HL-60/S4 treated with retinoic acid at 250 ng/mL for 4 days and 3 days (cell line): Measurements from ENCODE around the gene ACTN4.
"Not testable (repeated sequence)": the region's sequence is repeated elsewhere in the genome, so short reads cannot be mapped to it uniquely, and the experiment has no call there.

Experiments
- in situ Hi-C: fragments of 300-500 bp; cut with MboI; formaldehyde crosslinking; loops from 2 replicates; pipeline ENCODE4 v1.7.0; 2022; ENCODE audit warnings: low sequenced_read_pairs

The ACTN4 gene

DNA sequence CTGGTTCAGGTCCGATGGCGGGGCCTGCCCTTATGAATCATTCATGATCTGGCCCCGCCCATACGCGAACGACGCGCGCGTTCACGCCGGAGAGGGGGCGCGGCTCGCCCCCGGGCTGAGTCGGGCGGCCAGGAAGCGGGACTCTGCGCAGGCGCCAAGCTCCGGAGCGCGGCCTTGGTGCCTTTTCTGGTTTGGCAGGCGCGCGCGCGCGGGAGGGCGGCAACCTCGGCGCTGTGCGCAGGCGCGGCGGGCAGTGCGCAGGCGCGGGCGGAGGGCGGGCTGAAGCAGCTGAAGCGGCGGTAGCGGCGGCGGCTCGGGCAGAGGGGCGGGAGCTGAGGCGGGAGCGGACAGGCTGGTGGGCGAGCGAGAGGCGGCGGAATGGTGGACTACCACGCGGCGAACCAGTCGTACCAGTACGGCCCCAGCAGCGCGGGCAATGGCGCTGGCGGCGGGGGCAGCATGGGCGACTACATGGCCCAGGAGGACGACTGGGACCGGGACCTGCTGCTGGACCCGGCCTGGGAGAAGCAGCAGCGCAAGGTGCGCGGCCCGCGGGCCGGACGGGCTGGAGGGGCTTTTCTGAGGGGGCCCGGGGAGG is at the start of gene ACTN4:
TSS of gene ACTN4 (plus strand) at position 282 of the 598 bp plus-strand sequence. CDS start at position 379, 97 bp downstream.
- in situ Hi-C loops: loop anchor here (25.0 kb wide), 1 partner anchor 735 kb away; the partner anchor contains the start of genes SIPA1L3 and WDR87

DNA sequence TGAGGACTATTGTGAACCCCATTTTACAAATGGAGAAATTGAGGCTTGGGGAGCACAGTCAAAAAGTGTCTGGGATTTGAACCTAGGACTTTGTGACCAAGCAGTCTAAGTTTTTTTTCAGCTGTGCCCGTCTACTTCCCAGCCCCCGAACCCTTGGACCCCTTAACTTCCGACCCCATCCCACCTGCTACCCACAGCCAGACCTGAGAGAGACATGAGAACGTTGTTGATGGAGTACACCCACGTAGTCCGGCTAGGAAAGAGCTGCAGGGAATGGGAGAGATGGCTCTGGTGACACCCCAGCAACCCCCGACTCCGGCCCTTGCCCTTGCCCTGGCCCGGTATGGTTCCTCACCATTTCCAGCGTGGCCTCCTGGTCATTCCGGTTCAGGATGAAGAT is 47.7 kb upstream of the ACTN4 start:
- in situ Hi-C loops: no loop called here

DNA sequence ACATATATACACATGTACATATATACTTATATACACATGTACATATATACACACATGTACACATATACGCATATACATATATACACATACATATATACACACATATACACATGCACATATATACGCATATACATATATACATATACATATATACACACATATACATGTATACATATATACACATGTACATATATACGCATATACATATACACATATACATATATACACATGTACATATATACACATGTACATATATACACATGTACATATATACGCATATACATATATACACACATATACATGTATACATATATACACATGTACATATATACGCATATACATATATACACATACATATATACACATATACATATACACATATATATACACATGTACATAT is 44.6 kb upstream of the ACTN4 start:
- in situ Hi-C loops: not testable (repeated sequence)

DNA sequence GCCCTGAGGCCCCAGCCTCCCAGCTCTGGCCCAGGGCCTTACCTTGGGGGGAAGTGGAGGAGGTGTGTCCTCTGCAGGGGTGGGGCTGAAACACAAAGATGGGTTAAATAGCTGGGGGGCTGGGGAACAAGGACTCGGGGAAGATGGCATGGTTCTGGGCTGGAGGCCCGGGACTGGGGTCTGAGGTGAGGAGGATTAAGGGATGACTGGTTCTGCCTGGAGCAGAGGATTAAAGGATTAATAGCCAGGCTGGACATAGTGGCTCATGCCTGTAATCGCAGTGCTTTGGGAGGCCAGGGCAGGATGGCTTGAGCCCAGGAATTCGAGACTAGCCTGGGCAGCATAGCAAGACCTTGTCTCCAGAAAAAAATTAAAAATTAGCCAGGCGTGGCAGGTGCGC is 41.3 kb upstream of the ACTN4 start:
- in situ Hi-C loops: no loop called here

DNA sequence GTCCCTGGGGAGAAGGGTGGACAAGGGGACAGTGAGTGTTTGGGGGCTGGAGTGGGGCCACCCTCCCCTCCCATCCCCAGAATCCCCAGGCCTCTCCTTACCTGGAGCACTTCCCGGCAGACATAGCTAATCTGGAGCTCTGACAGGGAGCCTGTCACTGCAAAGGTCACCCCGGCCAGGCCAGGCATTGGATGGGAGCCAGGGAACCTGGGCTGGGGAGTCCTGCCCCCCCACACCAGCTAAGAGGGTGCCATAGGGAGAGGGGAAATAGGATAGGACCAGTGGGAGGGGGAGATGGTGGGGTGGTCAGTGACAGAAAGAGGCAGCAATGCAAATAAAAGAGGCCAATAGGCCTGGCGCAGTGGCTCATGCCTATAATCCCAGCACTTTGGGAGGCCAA is 33.2 kb upstream of the ACTN4 start:
- in situ Hi-C loops: no loop called here

DNA sequence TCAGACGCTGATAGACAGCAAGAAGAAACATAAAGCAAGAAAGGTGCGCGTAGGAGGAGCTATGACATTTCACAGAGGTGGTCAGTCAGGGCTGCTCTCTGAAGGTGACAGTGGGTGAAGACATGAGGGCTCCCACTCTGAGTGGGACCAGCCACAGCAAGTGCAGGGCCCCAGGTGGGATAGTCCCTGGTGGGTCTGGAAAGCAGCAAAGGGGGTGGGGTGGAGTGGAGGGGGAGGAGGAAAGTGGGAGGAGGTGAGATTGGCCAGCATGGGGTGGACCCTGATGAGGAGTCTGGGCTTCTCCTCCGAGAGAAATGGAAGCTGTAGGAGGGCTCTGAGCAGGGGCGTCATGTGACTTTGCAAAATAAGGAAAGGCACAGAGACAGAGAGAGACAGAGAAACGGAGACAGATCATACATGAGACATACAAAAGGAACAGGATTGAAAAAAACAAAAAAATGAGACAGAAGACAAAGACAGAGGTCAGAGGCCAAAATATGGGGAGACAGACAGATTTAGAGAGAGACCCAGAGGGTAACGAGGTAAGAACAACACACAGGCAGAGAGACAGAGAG is 32.4 kb upstream of the ACTN4 start:
- in situ Hi-C loops: no loop called here

DNA sequence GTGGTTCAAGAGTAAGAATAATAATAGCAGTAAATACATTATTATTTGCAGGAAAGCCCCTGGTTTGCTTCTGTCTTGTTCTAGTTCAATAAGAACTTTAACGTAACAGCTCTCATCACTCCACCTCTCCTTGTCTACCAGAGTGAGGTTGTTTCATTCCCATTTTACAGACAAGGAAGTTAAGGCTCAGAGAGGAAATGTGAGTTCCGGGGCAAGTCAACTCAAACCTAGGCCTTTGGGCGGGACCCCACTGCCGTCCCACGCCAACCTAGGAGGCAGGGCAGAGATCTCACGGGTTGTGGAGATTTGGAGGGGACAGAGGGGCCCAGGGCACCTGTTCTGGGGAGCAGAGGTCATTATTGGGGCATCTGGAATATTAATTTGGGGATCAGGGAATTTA is 31.2 kb upstream of the ACTN4 start:
- in situ Hi-C loops: no loop called here

DNA sequence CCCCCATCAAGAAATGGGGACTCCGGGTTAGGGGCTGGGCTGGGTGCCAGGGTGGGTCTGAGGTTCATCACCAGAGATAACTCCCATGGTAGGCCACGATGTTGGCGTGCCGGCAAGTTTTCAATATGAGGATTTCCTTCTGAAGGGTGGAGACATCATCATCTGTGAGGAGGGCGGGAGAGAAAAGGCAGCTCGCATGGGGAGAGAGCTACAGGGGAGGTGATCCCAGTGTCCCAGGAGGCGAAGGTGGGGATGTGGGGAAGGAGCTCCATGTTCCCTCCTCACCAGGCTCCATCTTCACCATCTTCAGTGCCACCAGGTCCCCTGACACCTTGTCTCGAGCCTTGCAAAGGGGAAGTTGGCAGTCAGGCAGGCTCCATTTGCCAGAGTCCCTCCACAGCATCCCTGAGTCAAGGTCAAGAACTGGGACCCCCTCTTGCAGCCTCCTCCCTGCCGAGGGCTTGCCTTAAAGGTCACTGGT is 30.1 kb upstream of the ACTN4 start:
- in situ Hi-C loops: no loop called here

DNA sequence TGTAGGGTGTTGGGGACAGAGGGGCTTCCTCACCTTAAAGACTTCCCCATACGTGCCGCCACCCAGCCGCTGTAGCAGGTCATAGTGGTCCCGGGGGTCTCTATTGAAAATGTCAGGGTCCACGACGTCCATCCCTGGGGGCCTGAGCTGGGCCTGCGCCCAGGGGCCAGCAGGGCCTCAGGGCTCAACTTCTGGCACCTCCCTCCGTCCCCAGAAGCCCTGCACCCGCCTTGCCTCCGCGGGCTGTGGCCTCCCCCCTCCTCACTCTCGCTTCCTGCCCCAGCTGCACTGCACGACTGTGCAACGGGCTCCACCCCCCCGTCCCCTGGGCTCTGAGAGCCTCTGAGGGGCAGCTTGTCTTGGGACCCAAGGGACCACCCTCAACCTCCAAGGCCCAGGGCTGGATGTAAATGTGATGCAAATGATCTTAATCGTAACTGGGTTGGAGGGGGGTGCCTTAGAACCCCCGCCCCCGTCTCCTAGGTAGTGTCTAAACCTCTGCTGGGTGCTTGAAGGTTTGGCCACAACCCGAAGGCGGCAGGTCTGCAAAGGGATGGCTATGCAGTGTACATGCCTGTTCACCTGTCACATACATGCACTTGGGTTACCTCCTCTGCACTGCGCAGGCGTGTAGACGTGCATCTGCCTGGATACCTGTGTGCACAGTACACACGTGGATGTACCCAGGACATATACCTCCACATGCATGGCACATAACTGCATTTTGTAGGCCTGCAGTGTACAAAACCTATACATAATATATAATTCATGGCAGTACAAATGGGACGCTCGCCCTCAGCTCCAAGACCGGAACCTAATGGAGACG is 29.5 kb upstream of the ACTN4 start, which contains the start of gene MAP4K1:
TSS of gene MAP4K1 (minus strand) at position 190 of the 826 bp plus-strand sequence. CDS start at position 132, 58 bp downstream.
- in situ Hi-C loops: no loop called here

DNA sequence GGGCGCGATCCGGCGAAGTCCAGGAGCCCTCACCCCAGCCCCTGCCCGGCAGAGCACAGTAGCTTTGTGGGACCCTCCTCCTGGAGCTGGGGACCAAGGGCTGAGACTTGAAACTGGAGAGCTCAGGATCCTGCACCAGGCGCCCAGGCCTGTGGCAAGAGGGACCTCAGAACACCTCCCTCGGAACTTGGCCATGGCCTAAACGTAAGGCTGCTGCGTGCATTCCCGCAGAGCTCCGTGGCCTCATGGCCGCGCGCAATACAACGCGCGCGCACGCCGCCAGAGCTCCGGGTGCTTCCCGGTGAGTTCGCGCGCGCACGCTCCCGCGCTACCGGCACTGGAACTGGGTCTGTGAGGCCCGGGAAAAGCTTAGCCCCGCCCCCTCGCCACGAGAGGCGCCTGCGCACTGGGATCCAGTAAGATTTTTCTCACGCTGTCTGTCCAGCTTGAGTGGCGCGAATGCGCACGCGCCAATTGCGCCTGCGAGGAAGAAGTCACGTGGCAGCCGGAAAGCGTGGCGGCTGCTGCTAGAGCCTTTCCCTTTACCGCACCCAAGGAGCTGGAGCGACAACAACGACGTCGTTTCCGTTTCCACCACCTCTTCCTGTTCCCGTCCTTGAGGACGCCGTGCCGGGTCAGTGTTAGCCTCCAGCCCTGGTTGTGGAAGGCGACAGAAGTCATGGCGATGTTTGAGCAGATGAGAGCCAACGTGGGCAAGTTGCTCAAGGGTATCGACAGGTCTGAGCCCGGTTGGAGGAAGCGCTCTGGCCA is 28.7 kb upstream of the ACTN4 start, which contains the start of gene EIF3K:
TSS of gene EIF3K (plus strand) at position 599 of the 771 bp plus-strand sequence. CDS start at position 680, 81 bp downstream.
- in situ Hi-C loops: no loop called here

DNA sequence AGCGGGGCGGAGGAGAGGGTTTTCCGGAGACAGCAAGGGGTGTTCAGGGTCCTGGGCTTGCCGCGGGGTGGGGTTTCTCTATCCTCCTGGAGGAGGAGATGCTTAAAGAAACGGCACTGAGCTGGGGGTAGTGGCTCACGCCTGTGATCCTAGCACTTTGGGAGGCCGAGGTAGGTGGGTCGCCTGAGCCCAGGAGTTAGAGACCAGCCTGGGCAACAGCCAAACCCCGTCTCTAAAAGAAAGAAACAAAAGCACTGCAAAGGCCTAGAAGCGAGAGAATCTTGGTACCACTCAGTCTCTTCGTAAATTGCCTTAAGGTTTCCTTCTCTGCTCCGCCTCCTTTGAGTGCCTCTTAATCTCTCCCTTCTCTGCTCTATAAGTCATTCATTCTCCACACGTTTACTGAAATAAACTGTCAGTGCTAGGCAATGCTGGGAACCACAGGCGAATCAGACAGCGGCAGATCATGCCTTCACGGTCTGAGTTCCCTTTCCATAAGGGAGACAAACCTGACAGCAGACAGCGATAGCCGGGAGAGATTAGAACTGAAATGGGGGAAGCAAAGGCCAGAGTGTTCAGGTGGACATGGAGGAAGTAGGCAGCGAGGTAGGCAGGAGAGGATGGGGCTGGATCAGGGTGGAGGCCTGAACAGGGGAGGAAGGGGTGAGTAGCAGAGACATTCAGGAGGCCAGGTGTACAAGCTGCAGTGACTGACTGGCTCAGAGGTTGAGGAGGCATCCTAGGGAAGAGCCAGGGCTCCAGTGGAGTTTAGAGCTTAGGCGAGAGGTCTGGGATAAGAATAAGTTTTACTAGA is 27.9 kb upstream of the ACTN4 start:
- in situ Hi-C loops: no loop called here

DNA sequence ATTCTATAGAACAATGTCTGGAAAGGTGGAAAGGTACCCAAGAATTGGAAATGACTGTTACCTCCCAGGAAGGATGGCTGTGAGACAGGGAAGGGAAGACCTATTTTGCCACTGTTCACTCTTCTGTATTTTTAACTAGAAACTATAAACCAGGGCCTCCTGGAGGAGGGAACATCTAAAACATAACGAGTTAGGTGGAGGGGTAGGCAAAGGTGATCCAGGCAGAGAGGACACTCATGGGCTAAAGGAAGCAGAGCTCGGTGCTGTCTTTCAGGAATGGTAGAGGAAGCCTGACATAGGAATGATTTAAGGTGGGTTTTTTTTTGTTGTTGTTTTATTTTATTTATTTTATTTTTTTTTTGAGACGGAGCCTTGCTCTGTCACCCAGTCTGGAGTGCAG is 22.6 kb upstream of the ACTN4 start:
- in situ Hi-C loops: loop anchor here (25.0 kb wide), 1 partner anchor 713 kb away; the partner anchor contains the start of genes SIPA1L3 and WDR87

DNA sequence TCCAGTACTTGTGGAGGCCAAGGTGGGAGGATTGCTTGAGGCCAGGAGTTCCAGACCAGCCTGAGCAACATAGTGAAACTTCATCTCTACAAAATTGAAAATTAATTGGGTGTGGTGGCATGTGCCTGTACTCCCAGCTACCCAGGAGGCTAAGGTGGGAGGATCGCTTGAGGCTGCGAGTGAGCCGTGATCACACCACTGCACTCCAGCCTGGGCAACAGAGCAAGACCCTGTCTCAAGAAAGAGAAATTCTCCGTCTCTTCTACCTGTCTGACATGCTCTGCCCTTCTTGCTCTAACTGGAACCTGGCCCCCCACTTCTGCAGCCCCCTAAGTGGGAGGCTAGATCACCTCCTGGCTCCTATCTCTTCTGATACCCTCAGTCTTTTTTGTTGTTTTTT is 21.0 kb upstream of the ACTN4 start:
- in situ Hi-C loops: loop anchor here (25.0 kb wide), 1 partner anchor 714 kb away; the partner anchor contains the start of genes SIPA1L3 and WDR87

DNA sequence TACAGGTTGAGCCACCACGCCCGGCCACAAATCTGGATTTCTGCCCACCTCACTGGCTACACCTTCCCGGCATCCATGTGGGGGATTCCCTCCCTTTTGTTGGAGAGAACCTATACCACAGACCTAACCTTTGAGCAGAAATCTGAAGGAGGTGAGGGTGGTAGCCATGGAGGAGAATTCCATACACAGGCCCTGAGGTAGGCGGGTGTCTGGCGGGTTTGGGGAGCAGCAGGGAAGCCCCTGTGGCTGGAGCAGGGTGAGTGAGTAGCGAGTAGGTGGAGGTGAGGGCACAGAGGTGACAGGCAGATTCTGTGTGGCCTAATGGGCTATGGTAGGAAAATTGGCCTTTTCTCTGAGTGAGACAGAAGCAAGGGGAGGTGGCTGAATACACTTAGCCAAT is 17.9 kb upstream of the ACTN4 start:
- in situ Hi-C loops: loop anchor here (25.0 kb wide), 1 partner anchor 717 kb away; the partner anchor contains the start of genes SIPA1L3 and WDR87

DNA sequence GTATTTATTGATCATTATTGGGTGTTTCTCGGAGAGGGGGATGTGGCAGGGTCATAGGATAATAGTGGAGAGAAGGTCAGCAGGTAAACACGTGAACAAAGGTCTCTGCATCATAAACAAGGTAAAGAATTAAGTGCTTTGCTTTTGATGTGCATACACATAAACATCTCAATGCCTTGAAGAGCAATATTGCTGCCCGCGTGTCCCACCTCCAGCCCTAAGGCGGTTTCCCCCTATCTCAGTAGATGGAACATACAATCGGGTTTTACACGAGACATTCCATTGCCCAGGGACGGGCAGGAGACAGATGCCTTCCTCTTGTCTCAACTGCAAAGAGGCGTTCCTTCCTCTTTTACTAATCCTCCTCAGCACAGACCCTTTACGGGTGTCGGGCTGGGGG is 16.1 kb upstream of the ACTN4 start:
- in situ Hi-C loops: loop anchor here (10.0 to 25.0 kb wide), 2 partner anchors 236 to 719 kb away; partner anchors contain the start of genes SIPA1L3 and WDR87

DNA sequence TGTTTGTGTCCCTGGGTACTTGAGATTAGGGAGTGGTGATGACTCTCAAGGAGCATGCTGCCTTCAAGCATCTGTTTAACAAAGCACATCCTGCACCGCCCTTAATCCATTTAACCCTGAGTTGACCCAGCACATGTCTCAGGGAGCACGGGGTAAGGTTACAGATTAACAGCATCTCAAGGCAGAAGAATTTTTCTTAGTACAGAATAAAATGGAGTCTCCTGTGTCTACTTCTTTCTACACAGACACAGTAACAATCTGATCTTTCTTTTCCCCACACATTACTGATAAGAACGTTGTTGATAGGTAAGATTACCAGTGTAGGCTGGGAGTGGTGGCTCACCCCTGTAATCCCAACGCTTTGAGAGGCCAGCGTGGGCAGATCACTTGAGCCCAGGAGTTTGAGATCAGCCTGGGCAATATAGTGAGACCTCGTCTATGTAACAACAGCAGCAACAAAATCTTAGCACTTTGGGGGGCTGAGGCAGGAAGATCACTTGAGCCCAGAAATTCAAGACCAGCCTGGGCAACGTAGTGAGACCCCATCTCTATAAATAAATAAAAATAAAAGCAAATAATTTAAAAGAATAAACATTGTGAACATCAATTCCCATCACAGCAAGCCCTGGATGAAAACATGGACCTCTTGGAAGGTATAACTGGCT is 15.5 kb upstream of the ACTN4 start:
- in situ Hi-C loops: loop anchor here (10.0 to 25.0 kb wide), 2 partner anchors 237 to 720 kb away; partner anchors contain the start of genes SIPA1L3 and WDR87

DNA sequence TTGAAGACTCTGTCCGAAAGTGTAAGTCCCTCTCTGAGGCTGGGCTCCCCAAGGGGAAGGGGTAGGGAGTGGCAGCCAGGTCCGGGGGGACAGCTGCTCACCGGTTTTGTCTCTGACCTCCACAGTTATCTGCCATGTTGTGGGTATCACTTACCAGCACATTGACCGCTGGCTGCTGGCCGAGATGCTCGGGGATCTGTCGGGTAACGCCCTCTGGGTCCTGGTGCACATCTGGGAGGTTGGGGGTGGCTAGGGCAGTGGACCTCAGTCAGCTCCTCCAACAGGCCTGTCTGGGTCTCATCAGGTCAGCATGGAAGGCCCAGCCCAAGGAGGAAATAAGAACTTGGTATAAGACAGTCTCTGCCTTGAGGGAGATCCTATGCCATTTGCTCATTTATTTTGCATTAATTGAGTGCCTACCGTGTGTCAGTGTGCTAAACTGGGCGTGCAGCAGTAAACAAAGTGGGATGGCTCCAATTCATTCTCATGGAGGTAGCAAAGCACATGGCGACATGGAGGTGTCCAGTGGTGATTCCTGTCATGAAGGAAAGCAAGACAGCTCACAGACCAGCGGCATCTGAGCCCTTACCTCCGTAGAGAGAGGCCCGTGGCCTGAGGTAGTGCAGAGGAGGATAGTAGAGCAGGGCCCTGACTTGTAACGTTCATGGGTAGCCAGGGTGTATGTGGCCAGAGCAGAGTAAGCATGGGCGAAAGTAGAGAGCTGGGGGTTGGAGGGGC is 14.8 kb upstream of the ACTN4 start:
- in situ Hi-C loops: loop anchor here (10.0 to 25.0 kb wide), 2 partner anchors 238 to 720 kb away; partner anchors contain the start of genes SIPA1L3 and WDR87
